ENCODE results near the gene CHSY3.
"Not testable (repeated sequence)": the region's sequence is repeated elsewhere in the genome, so short reads cannot be mapped to it uniquely, and the experiment has no call there.

CHSY3 gene

GRCh38 chr5:130155345-130156011, 251.2 kb downstream of the CHSY3 start:
- no peak for DNase-seq (ENCODE audit: low read depth, low spot score)

- DNase-seq (ENCODE audit: low read depth, low spot score) = no peak
Measured at GRCh38 chr5:130158036-130158435, 253.8 kb downstream of the CHSY3 start.

- no peak for DNase-seq (ENCODE audit: low read depth, low spot score)
Measured at GRCh38 chr5:130159968-130160367, 255.7 kb downstream of the CHSY3 start.

- no peak for DNase-seq (ENCODE audit: low read depth, low spot score)
Measured at GRCh38 chr5:130164966-130165365, 260.7 kb downstream of the CHSY3 start.

GRCh38 chr5:130166839-130167490, 262.7 kb downstream of the CHSY3 start:
- DNase-seq (ENCODE audit: low read depth, low spot score) = no peak

GRCh38 chr5:130168211-130168610, 263.9 kb downstream of the CHSY3 start:
- DNase-seq (ENCODE audit: low read depth, low spot score) = peak; percentile 10

- DNase-seq (ENCODE audit: low read depth, low spot score) = no peak
Measured at GRCh38 chr5:130171699-130172098, 267.4 kb downstream of the CHSY3 start.

GRCh38 chr5:130183115-130183514, 278.9 kb downstream of the CHSY3 start:
- DNase-seq (ENCODE audit: low read depth, low spot score) = no peak

- DNase-seq (ENCODE audit: low read depth, low spot score) = no peak
Measured at GRCh38 chr5:130189961-130190360, 285.7 kb downstream of the CHSY3 start.

GRCh38 chr5:130198927-130199326, 294.7 kb downstream of the CHSY3 start:
- no peak for DNase-seq (ENCODE audit: low read depth, low spot score)

- DNase-seq (ENCODE audit: low read depth, low spot score) = no peak
Measured at GRCh38 chr5:130206686-130207085, 302.4 kb downstream of the CHSY3 start.

GRCh38 chr5:130213607-130214006, 309.3 kb downstream of the CHSY3 start:
- DNase-seq (ENCODE audit: low read depth, low spot score) = no peak

- no peak for DNase-seq (ENCODE audit: low read depth, low spot score)
Measured at GRCh38 chr5:130216286-130216685, 312.0 kb downstream of the CHSY3 start.

GRCh38 chr5:130222573-130222972, 318.3 kb downstream of the CHSY3 start:
- no peak for DNase-seq (ENCODE audit: low read depth, low spot score)

- not testable (repeated sequence) for DNase-seq (ENCODE audit: low read depth, low spot score)
Measured at GRCh38 chr5:130226556-130226955, 322.3 kb downstream of the CHSY3 start.

- no peak for DNase-seq (ENCODE audit: low read depth, low spot score)
Measured at GRCh38 chr5:130227699-130228098, 323.4 kb downstream of the CHSY3 start.

GRCh38 chr5:130231786-130232185, 327.5 kb downstream of the CHSY3 start:
- no peak for DNase-seq (ENCODE audit: low read depth, low spot score)

- DNase-seq (ENCODE audit: low read depth, low spot score) = no peak
Measured at GRCh38 chr5:130234816-130235215, 330.6 kb downstream of the CHSY3 start.
